HepG2 (cell line): ENCODE results near the gene PRPSAP2. TPM values are rescaled to one million over a fixed set of nuclear protein-coding genes. Genes with fewer than 3 reads are reported as not detected.
A peak's percentile ranks its signal among the peaks of the same experiment; 100 is the strongest.

Experiments
- AGO1 ChIP-seq: fragments of 200-400 bp; formaldehyde crosslinking; IDR thresholded peaks from 2 replicates; pipeline ENCODE4 v1.6.1; 2017; ENCODE audit warnings: mild to moderate bottlenecking, low read depth, low read length, moderate library complexity; ENCODE audit not compliant: poor library complexity, severe bottlenecking
- CAMTA2 ChIP-seq: sonication (generic); formaldehyde crosslinking; IDR thresholded peaks from 2 replicates; pipeline ENCODE4 v1.4.0; 2020; ENCODE audit warnings: mild to moderate bottlenecking, missing genetic modification reagents, borderline replicate concordance
- DNMT3B ChIP-seq: conservative IDR thresholded peaks from 2 replicates; pipeline ENCODE4 v1.6.1; 2016; ENCODE audit warnings: missing biosample characterization, control low read depth
- GABPB1 ChIP-seq: IDR thresholded peaks from 2 replicates; pipeline ENCODE4 v1.6.1; 2016; ENCODE audit warnings: mild to moderate bottlenecking, missing genetic modification reagents, moderate library complexity, missing compliant biosample characterization
- HHEX ChIP-seq: IDR thresholded peaks from 2 replicates; pipeline ENCODE4 v1.6.1; 2016; ENCODE audit warnings: control low read depth
- HMGA1 ChIP-seq: sonication (generic); formaldehyde crosslinking; conservative IDR thresholded peaks from 2 replicates; pipeline ENCODE4 v1.4.0; 2020; ENCODE audit warnings: missing genetic modification reagents
- NCOR1 ChIP-seq: fragments of 200-600 bp; sonication (generic); IDR thresholded peaks from 2 replicates; pipeline ENCODE4 v1.7.0; 2017; ENCODE audit warnings: antibody characterized with exemption, low read length, borderline replicate concordance
- RAD21 ChIP-seq: fragments of 450-650 bp; formaldehyde crosslinking; IDR thresholded peaks from 2 replicates; pipeline ENCODE4 v1.5.0; 2020; ENCODE audit warnings: mild to moderate bottlenecking
- RELA ChIP-seq: sonication (generic); formaldehyde crosslinking; IDR thresholded peaks from 2 replicates; pipeline ENCODE4 v1.4.0; 2020; ENCODE audit warnings: missing genetic modification reagents
- ZNF225 ChIP-seq: sonication (generic); formaldehyde crosslinking; IDR thresholded peaks from 2 replicates; pipeline ENCODE4 v1.4.0; 2020; ENCODE audit warnings: mild to moderate bottlenecking, missing genetic modification reagents
- ZNF558 ChIP-seq: sonication (generic); formaldehyde crosslinking; IDR thresholded peaks from 2 replicates; pipeline ENCODE4 v1.9.0; 2022; ENCODE audit warnings: mild to moderate bottlenecking, missing genetic modification reagents, borderline replicate concordance
- ZNF780A ChIP-seq: sonication (generic); formaldehyde crosslinking; IDR thresholded peaks from 2 replicates; pipeline ENCODE4 v1.8.0; 2022; ENCODE audit warnings: mild to moderate bottlenecking, missing genetic modification reagents, moderate library complexity
- ZSCAN25 ChIP-seq: sonication (generic); formaldehyde crosslinking; IDR thresholded peaks from 2 replicates; pipeline ENCODE4 v1.8.0; 2022; ENCODE audit warnings: mild to moderate bottlenecking, missing genetic modification reagents
- polyA plus RNA-seq, 8 experiments: library from polyadenylated mRNA; depleted of rRNA in 3 of 8; stranded (reverse) in 7 of 8; unstranded in 1 of 8; fragments of >200 nt; fragmentation: Illumina TruSeq in 4 of 8; extraction: Trizol in 4 of 8; gene quantifications; 2 replicates each; pipeline versions ENCODE4 v1.2.1 to v1.2.3, GENCODE V29; 2011 to 2016; ENCODE audit warnings: low read depth in 4 of 8, missing spikeins in 1 of 8, mixed read lengths in 1 of 8; ENCODE audit not compliant: insufficient read depth in 1 of 8
- total RNA-seq, 5 experiments: library from RNA; depleted of rRNA; stranded (reverse); fragments of >200 nt; fragmentation: Illumina TruSeq; extraction: Trizol; gene quantifications; 2 replicates each; pipeline ENCODE4 v1.2.3, GENCODE V29; 2016; ENCODE audit warnings: low read depth in 1 of 5
- TF ChIP-seq, protein P1 (sequence below): sonication (generic); formaldehyde crosslinking; IDR thresholded peaks from 2 replicates; pipeline ENCODE4 v1.4.0; 2020; ENCODE audit warnings: missing genetic modification reagents, mild to moderate bottlenecking, borderline replicate concordance
- TF ChIP-seq, protein P2 (sequence below): fragments of 450-650 bp; IDR thresholded peaks from 2 replicates; pipeline ENCODE4 v1.6.1; 2017
- TF ChIP-seq, protein P3 (sequence below): sonication (generic); formaldehyde crosslinking; IDR thresholded peaks from 2 replicates; pipeline ENCODE4 v1.4.0; 2020; ENCODE audit warnings: missing genetic modification reagents, borderline replicate concordance
- TF ChIP-seq, protein P4 (sequence below): sonication (generic); formaldehyde crosslinking; conservative IDR thresholded peaks from 2 replicates; pipeline ENCODE4 v1.8.0; 2022; ENCODE audit warnings: missing genetic modification reagents
- TF ChIP-seq, protein P5 (sequence below): sonication (generic); formaldehyde crosslinking; IDR thresholded peaks from 2 replicates; pipeline ENCODE4 v1.4.0; 2020; ENCODE audit warnings: missing genetic modification reagents

PRPSAP2 gene
- total and polyA plus RNA-seq, 2 of the 13 experiments (the other 11 are each of a cell fraction or from before 2014, with no cell fraction given) = 34.0 to 58.9 TPM

DNA sequence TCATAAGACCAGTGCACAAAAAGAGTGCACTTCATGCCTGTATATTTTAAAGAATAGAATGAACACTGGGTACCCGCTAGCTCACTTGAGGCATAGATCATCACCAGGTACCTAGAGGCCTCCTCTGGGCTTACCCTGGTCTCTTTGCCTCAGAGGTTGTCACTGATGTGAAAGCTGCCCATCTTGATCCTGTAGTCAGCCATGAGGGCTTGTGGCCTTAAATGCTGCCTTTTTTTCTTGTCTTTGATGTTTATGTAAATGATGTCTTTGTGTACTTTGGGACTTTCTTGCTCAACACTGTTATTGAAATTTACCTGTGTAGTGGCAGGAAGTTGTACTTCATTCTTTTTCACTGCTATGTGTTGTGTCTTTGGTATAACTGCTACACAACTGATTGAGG, 67.3 kb downstream of the PRPSAP2 start (continued):
- TF ChIP-seq ZSCAN25 (CRISPR knock-in tag) (no peak), HMGA1 (CRISPR knock-in tag) (no peak), ZNF225 (CRISPR knock-in tag) (no peak), HHEX (CRISPR knock-in tag) (no peak), ZNF780A (CRISPR knock-in tag) (no peak), RAD21 (CRISPR knock-in tag) (no peak), GABPB1 (CRISPR knock-in tag) (no peak; the same call in 1 of the 2 replicates), CAMTA2 (CRISPR knock-in tag) (no peak), RELA (CRISPR knock-in tag) (no peak), NCOR1 (peak; percentile 49; the same call in 1 of the 2 replicates), ZNF558 (no peak), DNMT3B (CRISPR knock-in tag) (no peak), AGO1 (no peak)
- TF ChIP-seq, protein P1, sequence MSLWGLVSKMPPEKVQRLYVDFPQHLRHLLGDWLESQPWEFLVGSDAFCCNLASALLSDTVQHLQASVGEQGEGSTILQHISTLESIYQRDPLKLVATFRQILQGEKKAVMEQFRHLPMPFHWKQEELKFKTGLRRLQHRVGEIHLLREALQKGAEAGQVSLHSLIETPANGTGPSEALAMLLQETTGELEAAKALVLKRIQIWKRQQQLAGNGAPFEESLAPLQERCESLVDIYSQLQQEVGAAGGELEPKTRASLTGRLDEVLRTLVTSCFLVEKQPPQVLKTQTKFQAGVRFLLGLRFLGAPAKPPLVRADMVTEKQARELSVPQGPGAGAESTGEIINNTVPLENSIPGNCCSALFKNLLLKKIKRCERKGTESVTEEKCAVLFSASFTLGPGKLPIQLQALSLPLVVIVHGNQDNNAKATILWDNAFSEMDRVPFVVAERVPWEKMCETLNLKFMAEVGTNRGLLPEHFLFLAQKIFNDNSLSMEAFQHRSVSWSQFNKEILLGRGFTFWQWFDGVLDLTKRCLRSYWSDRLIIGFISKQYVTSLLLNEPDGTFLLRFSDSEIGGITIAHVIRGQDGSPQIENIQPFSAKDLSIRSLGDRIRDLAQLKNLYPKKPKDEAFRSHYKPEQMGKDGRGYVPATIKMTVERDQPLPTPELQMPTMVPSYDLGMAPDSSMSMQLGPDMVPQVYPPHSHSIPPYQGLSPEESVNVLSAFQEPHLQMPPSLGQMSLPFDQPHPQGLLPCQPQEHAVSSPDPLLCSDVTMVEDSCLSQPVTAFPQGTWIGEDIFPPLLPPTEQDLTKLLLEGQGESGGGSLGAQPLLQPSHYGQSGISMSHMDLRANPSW (CRISPR knock-in tag) = no peak
- TF ChIP-seq, protein P2, sequence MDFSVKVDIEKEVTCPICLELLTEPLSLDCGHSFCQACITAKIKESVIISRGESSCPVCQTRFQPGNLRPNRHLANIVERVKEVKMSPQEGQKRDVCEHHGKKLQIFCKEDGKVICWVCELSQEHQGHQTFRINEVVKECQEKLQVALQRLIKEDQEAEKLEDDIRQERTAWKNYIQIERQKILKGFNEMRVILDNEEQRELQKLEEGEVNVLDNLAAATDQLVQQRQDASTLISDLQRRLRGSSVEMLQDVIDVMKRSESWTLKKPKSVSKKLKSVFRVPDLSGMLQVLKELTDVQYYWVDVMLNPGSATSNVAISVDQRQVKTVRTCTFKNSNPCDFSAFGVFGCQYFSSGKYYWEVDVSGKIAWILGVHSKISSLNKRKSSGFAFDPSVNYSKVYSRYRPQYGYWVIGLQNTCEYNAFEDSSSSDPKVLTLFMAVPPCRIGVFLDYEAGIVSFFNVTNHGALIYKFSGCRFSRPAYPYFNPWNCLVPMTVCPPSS = no peak
- TF ChIP-seq, protein P3, sequence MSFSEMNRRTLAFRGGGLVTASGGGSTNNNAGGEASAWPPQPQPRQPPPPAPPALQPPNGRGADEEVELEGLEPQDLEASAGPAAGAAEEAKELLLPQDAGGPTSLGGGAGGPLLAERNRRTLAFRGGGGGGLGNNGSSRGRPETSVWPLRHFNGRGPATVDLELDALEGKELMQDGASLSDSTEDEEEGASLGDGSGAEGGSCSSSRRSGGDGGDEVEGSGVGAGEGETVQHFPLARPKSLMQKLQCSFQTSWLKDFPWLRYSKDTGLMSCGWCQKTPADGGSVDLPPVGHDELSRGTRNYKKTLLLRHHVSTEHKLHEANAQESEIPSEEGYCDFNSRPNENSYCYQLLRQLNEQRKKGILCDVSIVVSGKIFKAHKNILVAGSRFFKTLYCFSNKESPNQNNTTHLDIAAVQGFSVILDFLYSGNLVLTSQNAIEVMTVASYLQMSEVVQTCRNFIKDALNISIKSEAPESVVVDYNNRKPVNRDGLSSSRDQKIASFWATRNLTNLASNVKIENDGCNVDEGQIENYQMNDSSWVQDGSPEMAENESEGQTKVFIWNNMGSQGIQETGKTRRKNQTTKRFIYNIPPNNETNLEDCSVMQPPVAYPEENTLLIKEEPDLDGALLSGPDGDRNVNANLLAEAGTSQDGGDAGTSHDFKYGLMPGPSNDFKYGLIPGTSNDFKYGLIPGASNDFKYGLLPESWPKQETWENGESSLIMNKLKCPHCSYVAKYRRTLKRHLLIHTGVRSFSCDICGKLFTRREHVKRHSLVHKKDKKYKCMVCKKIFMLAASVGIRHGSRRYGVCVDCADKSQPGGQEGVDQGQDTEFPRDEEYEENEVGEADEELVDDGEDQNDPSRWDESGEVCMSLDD (CRISPR knock-in tag) = no peak
- TF ChIP-seq, protein P4, sequence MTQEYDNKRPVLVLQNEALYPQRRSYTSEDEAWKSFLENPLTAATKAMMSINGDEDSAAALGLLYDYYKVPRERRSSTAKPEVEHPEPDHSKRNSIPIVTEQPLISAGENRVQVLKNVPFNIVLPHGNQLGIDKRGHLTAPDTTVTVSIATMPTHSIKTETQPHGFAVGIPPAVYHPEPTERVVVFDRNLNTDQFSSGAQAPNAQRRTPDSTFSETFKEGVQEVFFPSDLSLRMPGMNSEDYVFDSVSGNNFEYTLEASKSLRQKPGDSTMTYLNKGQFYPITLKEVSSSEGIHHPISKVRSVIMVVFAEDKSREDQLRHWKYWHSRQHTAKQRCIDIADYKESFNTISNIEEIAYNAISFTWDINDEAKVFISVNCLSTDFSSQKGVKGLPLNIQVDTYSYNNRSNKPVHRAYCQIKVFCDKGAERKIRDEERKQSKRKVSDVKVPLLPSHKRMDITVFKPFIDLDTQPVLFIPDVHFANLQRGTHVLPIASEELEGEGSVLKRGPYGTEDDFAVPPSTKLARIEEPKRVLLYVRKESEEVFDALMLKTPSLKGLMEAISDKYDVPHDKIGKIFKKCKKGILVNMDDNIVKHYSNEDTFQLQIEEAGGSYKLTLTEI (CRISPR knock-in tag) = no peak
- TF ChIP-seq, protein P5, sequence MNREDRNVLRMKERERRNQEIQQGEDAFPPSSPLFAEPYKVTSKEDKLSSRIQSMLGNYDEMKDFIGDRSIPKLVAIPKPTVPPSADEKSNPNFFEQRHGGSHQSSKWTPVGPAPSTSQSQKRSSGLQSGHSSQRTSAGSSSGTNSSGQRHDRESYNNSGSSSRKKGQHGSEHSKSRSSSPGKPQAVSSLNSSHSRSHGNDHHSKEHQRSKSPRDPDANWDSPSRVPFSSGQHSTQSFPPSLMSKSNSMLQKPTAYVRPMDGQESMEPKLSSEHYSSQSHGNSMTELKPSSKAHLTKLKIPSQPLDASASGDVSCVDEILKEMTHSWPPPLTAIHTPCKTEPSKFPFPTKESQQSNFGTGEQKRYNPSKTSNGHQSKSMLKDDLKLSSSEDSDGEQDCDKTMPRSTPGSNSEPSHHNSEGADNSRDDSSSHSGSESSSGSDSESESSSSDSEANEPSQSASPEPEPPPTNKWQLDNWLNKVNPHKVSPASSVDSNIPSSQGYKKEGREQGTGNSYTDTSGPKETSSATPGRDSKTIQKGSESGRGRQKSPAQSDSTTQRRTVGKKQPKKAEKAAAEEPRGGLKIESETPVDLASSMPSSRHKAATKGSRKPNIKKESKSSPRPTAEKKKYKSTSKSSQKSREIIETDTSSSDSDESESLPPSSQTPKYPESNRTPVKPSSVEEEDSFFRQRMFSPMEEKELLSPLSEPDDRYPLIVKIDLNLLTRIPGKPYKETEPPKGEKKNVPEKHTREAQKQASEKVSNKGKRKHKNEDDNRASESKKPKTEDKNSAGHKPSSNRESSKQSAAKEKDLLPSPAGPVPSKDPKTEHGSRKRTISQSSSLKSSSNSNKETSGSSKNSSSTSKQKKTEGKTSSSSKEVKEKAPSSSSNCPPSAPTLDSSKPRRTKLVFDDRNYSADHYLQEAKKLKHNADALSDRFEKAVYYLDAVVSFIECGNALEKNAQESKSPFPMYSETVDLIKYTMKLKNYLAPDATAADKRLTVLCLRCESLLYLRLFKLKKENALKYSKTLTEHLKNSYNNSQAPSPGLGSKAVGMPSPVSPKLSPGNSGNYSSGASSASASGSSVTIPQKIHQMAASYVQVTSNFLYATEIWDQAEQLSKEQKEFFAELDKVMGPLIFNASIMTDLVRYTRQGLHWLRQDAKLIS (CRISPR knock-in tag) = no peak
